Lower leg skin (tissue), 4 donors: ENCODE results near the gene SORCS2. TPM values are rescaled to one million over a fixed set of nuclear protein-coding genes. Genes with fewer than 3 reads are reported as not detected.

Experiments
- DNase-seq, 2 donors: peaks; one replicate each; pipeline ENCODE4 v3.0.0-alpha.2; 2019; ENCODE audit warnings: low spot score in 2 of 2
- H3K4me3 ChIP-seq: fragments of 200-600 bp; sonication (generic); 2 replicates; pipeline ENCODE4 v1.5.1; 2017; ENCODE audit warnings: mild to moderate bottlenecking, low read depth; ENCODE audit not compliant: poor library complexity, severe bottlenecking
- POLR2A ChIP-seq, 2 donors: fragments of 450-650 bp; IDR thresholded peaks; one replicate each; pipeline ENCODE4 v1.6.1; 2016 to 2017; ENCODE audit warnings: antibody characterized with exemption in 2 of 2, mild to moderate bottlenecking in 1 of 2, moderate library complexity in 1 of 2
- WGBS, 2 donors: methylation state at CpG; one replicate each; pipeline ENCODE4 v1.1.5; 2018; 5-methylcytosine and 5-hydroxymethylcytosine counted together
- intact Hi-C: fragments of 100-400 bp; cut with DNase I; formaldehyde crosslinking; loops from one replicate; pipeline ENCODE4 v1.15.0; 2023; ENCODE audit warnings: low total_unique reads
- total RNA-seq, 4 donors: library from RNA; depleted of rRNA; stranded (reverse); fragments of >200 nt; gene quantifications; one replicate each; pipeline ENCODE4 v1.1.0, GENCODE V29; 2016
- TF ChIP-seq, protein P1 (sequence below), 3 donors: fragments of 450-650 bp; IDR thresholded peaks; one replicate each; pipeline ENCODE4 v1.5.1; 2016; ENCODE audit warnings: antibody characterized with exemption in 3 of 3, mild to moderate bottlenecking in 3 of 3, moderate library complexity in 2 of 3

SORCS2 gene
- total RNA-seq, 4 donors from 2014 or later, result 1.1 to 6.4 (median 1.5) TPM

DNA sequence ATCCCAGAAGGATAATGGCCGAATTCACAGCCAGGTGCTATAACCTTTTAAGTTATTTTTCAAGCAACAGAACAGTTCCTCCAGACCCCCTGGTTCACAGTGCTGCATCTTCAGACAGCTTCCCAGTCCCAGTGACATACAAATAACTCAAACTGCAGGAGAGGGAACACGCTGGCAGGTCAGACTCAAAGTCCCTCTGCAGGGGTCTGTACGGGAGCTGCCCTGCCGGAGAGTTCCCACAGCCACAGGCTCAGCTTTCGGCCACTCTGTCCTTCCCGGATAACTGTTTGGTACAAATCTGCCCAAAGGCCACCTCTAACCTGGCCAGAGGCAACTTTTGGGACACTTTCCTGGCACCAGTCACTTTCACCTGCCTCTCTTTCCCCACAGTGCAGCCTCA lies 517.1 kb downstream of the SORCS2 start:
- intact Hi-C loops, result no loop called here
- WGBS, 2 donors, result 90 to 93% methylated on average over 6 of the region's 6 CpGs

GRCh38 chr4:7710126-7710525 lies 517.8 kb downstream of the SORCS2 start:
- H3K4me3 ChIP-seq, result no peak overlapping the region
- intact Hi-C loops, result no loop called here
- no peak for DNase-seq
- TF ChIP-seq, protein P1, sequence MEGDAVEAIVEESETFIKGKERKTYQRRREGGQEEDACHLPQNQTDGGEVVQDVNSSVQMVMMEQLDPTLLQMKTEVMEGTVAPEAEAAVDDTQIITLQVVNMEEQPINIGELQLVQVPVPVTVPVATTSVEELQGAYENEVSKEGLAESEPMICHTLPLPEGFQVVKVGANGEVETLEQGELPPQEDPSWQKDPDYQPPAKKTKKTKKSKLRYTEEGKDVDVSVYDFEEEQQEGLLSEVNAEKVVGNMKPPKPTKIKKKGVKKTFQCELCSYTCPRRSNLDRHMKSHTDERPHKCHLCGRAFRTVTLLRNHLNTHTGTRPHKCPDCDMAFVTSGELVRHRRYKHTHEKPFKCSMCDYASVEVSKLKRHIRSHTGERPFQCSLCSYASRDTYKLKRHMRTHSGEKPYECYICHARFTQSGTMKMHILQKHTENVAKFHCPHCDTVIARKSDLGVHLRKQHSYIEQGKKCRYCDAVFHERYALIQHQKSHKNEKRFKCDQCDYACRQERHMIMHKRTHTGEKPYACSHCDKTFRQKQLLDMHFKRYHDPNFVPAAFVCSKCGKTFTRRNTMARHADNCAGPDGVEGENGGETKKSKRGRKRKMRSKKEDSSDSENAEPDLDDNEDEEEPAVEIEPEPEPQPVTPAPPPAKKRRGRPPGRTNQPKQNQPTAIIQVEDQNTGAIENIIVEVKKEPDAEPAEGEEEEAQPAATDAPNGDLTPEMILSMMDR (IDR thresholded peaks at IDR 0.05), result no peak
- TF ChIP-seq POLR2A (IDR thresholded peaks at IDR 0.05), result no peak
- WGBS, 2 donors, result 92% methylated on average over 10 to 11 of the region's 11 CpGs

More for the DNA sequence above, 517.1 kb downstream of the SORCS2 start:
- H3K4me3 ChIP-seq, result no peak overlapping the region
- DNase-seq, result no peak
- TF ChIP-seq, protein P1 (IDR thresholded peaks at IDR 0.05), result no peak
- TF ChIP-seq POLR2A (IDR thresholded peaks at IDR 0.05), result no peak

DNA sequence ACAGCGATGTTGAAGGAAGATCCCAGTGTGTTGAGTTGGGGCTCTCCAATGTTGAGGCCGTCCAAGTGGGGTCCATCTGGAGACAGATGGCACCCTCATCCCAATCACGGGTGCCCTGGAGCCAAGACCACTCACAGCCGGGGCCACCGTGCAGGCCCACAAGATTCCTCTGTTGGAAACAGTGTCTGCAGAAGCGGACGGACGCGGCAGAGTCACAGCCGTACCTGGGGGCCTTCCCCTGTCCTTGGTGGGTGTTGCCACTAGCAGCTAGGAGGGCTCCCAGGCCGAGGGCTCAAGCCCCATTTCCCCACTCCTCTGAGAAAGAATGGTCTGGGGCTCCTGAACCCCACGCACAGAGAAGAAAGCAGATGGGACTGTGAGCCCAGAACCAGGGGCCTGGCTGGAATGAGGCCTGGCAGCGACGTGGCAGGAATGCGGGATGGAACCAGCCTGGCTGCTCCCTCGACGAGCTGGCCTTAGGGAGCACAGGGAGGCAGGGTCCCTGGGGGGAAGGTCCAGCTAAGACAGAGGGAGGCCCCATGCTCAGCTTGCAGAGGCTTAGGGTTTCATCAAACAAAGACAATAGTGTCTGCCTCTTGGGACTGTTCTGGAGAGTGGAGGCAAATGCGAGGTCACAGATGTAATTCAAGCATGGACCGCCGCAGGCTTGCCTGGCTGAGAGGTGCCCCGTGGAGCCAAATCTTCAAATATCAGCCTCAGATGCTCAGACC lies 518.4 kb downstream of the SORCS2 start:
- WGBS, 2 donors, result 87 to 91% methylated on average over 14 to 21 of the region's 21 CpGs
- no peak for TF ChIP-seq POLR2A (IDR thresholded peaks at IDR 0.05)
- TF ChIP-seq, protein P1 (IDR thresholded peaks at IDR 0.05), result no peak
- intact Hi-C loops, result no loop called here
- H3K4me3 ChIP-seq, result no peak overlapping the region
- DNase-seq, result no peak

DNA sequence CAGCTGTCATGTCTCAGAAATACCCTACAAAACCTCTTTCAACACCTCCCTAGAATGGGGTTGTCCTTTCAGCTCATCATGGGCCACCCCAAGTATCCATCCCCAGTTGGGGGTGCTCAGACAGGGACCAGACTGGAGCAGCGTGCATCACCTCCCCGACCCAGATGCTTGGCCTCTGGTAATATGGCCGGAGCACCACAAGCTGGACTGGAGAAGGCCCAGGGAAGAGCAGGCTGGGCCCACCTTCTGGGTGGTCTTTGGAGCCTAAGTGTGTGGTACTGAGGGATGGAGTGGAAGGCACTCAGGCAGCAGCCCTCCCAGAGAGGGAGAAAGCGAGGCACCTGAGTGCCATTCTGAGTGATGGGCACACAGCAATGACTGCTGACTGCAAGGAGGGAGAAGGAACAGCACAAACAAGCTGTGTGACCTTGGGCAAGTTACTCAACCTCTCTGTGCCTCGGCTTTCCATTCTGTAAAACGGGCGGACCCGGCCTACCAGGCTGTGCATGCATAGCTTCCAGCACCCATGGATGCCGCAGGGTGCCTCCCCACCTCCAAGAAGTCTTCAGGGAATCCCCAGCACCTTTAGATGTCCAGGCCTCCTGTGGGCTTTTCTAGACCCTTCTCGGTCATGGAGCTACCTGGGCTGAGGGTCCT lies 519.1 kb downstream of the SORCS2 start:
- no peak overlapping the region for H3K4me3 ChIP-seq
- TF ChIP-seq, protein P1 (IDR thresholded peaks at IDR 0.05), result no peak
- TF ChIP-seq POLR2A (IDR thresholded peaks at IDR 0.05), result no peak
- 92 to 95% methylated on average over 10 of the region's 10 CpGs for whole genome bisulfite sequencing, 2 donors
- intact Hi-C loops, result no loop called here
- no peak for DNase-seq

- DNase-seq, result no peak
- 92 to 93% methylated on average over 18 to 19 of the region's 19 CpGs for WGBS, 2 donors
- TF ChIP-seq POLR2A (IDR thresholded peaks at IDR 0.05), result no peak
- TF ChIP-seq, protein P1 (IDR thresholded peaks at IDR 0.05), result no peak
- intact Hi-C loops, result no loop called here
- no peak overlapping the region for H3K4me3 ChIP-seq
Measured at GRCh38 chr4:7712021-7712671, 519.8 kb downstream of the SORCS2 start.
